Dedifferentiated amniotic fluid mesenchymal stem cell (primary cell): ENCODE results near the gene NSMCE1.

Experiments used
- DNase-seq: peaks from one replicate; pipeline ENCODE4 v3.0.0-alpha.2; 2016; ENCODE audit errors: extremely low spot score

NSMCE1 gene

DNA sequence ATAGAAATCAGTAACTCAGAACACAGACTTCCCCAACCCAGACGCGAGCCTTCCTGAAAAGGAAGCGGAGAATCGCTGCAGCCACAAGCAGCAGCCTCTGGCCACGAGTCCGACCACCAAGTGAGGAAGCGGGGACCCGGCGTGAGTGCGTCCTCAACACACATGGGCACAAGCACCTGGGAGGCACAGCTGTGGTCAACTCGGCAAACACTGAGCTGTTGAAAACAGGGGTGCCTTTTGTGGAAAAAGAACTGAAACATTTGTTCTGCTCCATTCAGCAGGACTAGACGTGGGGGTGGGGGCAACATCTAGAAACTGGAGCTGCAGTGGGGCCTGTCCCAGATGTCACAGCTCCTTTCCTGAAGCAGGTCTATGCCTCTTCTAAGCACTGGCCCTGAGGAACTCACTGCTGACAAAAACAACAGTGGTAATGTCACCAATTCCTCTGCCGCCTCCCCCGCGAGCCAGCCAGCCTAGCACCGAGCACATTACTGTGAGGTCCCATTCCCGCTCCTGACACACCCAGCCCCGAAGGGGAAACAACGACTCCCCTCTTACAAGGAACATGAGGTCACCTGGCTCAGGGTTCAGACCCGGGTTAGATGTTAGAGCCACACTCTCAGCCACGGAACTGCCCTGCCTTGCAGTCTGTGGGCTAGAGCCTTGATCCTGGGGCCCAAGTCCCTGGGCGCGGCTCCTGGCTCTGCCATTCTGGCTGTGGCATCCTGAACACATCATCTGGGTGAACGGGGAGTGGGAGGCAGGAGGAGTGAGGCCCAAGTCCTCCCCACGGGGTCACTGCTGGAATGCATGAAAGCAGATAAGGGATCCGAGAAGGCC lies 36.3 kb downstream of the NSMCE1 start:
- no peak for DNase-seq

DNA sequence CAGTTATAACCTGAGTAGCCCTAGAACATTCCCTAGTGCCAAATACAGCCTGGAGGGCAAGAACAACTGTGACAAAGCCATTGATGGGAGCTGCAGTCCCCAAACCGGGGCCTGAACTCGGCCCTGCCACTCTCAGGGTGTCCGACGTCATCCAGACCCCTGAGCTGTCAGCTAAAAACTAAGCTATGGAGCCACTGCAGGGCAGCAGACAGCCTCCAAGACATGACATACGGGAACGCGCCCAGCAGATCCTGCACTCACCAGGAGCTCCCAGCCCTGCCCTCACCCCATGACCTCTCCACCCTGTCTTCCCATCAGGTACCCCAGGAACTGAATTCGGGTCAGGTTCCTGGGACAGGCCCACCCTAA lies 36.9 kb downstream of the NSMCE1 start:
- no peak for DNase-seq

DNA sequence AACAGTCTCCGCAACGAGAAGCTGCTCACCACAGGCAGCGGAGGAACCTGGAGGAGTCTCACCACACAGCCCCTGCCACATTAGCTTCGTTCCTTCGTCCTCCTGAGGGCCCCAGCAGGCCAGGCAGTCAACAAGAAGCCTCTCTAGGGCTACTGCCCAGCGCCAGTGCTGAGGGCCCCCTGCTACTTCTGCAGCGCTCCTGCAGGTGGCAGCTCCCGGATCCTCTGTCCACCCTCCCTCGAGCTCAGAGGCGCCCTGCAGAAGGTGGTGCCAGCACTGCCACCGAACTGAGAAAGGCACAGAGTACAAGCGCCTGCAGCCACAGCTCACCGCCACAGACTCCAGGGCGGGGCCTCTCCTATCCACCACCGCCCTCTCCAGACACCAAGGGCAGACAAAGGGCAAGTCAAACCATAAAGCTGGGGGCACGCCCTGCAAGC lies 38.0 kb downstream of the NSMCE1 start:
- DNase-seq: no peak

GRCh38 chr16:27229891-27230470 lies 38.6 kb downstream of the NSMCE1 start:
- DNase-seq: no peak

- no peak for DNase-seq
These were observed 39.7 kb downstream of the NSMCE1 start for GRCh38 chr16:27228621-27229501.

DNA sequence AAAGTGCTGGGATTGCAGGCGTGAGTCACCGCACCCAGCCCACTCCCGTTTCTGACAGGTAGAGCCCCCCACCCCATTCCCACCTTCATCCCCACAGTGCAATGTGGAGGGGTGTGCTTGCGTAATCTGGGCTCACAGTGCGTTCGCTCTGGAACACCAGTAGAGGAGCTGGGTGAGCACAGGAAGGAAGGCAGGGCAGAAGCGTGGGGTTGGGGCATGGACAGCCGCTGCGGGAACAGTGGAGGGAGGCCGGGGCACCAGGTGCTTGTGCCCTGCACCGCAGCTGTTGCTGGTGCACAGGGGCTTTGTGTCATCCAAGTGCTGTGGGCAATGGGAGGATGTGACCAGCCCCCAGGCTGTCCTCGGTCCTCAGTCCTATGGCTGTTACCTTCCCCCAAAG lies 40.5 kb downstream of the NSMCE1 start:
- no peak for DNase-seq

- DNase-seq: no peak
These were observed 41.4 kb downstream of the NSMCE1 start for GRCh38 chr16:27226976-27227705.

DNA sequence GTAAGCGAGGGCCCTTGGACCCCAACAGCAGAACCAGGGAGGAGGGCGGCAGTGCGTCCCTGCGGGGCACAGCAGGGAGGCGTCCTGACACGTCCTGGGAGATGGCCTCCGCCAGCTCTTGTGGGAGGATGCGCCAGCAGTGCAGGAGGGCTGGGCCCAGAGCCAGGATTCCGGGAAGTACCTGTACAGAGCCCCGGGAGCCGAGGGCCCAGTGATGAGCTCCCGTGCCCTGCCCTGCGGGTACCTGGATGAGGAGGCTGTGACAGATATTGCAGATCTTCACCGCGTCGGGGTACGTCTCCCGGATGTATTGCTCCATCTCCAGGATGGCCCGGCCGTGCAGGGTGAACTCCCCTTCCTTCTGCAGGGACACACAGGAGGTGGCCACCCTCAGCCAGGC lies 42.1 kb downstream of the NSMCE1 start:
- DNase-seq: no peak

GRCh38 chr16:27225536-27226360 lies 42.8 kb downstream of the NSMCE1 start:
- no peak for DNase-seq

- no peak for DNase-seq
These were observed 43.8 kb downstream of the NSMCE1 start for GRCh38 chr16:27224741-27225300.

- no peak for DNase-seq
These were observed 44.3 kb downstream of the NSMCE1 start for GRCh38 chr16:27224271-27224737.

- DNase-seq: no peak
These were observed 44.9 kb downstream of the NSMCE1 start for GRCh38 chr16:27223701-27224100.

GRCh38 chr16:27223226-27223610 lies 45.4 kb downstream of the NSMCE1 start:
- no peak for DNase-seq

DNA sequence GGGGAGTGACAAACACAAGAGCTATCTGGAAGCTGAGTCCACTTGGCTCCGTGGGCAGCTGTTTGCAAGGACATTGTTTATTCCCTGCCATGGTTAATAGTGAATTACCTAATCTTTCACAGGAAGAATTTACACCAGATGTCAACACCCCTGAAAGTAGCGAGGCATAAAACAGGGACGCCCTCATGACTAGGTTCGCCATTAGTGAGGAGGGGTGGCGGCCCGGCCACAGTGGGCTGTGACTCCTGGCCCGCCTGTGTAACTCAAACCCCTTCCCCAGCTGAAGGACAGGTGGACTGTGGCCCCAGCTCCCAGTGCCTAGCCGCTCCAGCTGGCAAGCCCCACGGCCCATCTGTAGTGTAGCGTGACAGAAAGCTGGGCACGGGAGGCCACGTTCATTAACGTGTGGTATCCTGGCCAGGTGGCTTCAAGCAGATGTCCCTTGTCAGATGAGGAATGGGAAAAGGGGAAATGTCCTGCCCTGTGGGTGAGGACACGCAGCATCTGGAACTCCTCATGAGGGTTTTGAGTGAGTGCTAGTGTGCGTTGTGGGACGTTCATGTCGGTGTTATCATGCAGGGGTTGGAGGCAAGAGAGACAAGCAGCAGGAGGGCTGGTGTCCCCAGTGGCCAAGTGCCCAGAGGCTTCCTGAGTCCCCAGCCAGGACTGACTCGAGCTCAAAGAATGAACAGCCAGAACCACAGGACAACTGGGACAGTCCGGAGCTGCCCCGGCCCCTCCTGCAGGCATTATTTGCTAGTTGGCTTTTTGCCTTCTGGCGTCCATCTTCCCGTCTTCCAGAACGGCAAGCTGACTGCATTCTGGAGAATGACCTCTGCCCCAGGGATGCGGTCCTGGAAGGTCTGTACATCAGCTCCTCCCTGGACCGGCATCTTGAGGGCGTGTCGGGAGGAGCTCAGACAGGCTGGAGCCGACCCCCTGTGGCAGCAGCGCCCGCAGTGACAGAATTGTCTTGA lies 46.0 kb downstream of the NSMCE1 start:
- DNase-seq: no peak

DNA sequence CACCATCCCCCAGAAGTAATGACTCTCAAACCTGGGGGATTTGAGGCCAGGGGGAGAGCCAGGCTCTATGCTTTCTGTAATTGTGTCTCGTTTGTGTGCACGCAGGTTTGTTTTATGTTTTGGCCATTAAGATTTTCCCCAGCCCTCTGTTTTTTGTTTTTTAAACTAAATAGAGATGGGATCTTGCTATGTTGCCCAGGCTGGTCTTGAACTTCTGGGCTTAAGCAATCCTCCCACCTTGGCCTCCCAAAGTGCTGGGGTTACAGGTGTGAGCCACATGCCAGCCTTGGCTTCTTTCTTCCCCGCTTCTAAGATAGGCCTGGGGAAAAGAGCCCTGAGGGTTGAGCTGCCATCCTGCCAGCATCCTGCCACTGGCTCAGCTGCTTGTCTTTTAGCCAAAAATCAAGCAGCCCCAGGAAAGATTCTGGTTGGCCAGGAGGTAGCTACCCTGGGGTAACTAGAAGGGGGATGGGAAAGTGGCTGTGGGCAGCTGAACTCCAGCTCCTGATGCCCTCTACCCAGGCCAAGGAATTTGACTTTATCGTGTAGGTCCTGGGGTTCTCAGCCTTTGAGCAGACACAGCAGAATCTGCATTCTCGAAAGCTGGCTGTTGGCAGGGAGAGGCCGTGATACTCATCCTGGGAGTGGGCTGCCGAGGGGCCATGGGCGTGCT lies 46.9 kb downstream of the NSMCE1 start:
- no peak for DNase-seq

- DNase-seq: no peak
These were observed 47.6 kb downstream of the NSMCE1 start for GRCh38 chr16:27220991-27221390.

- no peak for DNase-seq
These were observed 48.0 kb downstream of the NSMCE1 start for GRCh38 chr16:27220527-27220926.

DNA sequence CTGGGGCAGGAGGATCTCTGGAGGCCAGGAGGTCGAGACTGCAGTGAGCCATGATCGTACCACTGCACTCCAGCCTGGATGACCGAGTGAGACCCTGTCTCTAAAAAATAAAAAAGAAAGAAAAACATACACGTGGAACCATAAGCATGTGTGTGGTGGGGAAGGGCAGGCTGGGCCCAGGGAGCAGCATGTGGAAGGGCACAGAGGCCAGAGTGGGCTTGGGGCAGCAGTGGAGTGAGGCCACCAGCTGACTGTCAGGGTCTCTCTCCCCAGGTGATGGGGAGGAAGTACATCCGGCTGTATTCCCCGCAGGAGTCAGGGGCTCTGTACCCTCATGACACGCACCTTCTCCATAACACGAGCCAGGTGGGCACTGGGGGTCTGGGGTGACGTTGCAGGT lies 48.5 kb downstream of the NSMCE1 start:
- no peak for DNase-seq

GRCh38 chr16:27219161-27219560 lies 49.4 kb downstream of the NSMCE1 start:
- DNase-seq: no peak
